PFSK-1 (cell line): ENCODE data around the gene BCL11B.

Experiments
- FOXP2 ChIP-seq: optimal IDR thresholded peaks from 2 replicates; pipeline ENCODE3; 2011; ENCODE audit warnings: borderline replicate concordance, control low read depth, inconsistent platforms; ENCODE audit not compliant: insufficient read depth; ENCODE audit errors: extremely low read length, extremely low read depth
- POLR2AphosphoS5 ChIP-seq: IDR thresholded peaks from 2 replicates; pipeline ENCODE4 v1.6.1; 2012; ENCODE audit warnings: low read depth, mild to moderate bottlenecking, control low read depth, low read length, moderate library complexity
- SIN3A ChIP-seq: IDR thresholded peaks from 2 replicates; pipeline ENCODE4 v1.6.1; 2012; ENCODE audit warnings: mild to moderate bottlenecking, low read length, moderate library complexity, borderline replicate concordance; ENCODE audit not compliant: insufficient read depth
- TAF1 ChIP-seq: IDR thresholded peaks from 2 replicates; pipeline ENCODE4 v1.6.1; 2012; ENCODE audit warnings: low read length, control low read depth, borderline replicate concordance; ENCODE audit not compliant: insufficient read depth
- TF ChIP-seq, protein P1 (sequence below), 2 experiments: IDR thresholded peaks; 2 replicates each; pipeline versions ENCODE4 v1.6.1 to v1.8.0; 2011 to 2012; ENCODE audit warnings: low read depth in 2 of 2, low read length in 2 of 2, control low read depth in 1 of 2, inconsistent platforms in 1 of 2, mild to moderate bottlenecking in 1 of 2, moderate library complexity in 1 of 2; ENCODE audit not compliant: insufficient read depth in 1 of 2

DNA sequence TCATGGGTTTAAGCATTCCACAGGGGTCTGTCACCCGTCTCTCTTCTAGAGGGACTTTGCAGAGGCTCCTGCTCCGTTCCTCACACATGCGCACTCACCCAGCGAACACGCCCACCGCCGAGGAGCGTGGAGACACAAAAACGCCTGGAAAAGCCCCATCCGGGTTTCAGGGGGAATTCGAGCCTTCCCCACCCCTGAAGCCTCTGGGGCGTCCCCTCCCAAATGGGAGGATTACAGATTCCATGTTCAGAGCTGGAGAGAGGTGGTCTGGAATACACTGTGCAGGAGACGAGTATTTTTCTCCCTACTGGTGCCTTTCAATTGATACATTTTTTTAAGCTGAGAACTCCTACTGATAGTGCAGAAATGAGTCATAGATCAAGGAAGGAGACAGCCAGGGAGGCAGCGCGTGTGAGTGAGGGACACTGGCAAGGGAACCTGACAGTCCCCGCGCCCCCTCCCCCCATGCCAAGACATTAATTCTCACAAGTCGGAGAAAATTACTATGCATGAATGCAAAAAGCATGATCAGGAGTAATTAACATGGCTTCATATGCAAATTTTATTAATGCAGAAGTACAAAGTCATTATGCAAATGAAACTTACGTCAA is 36.9 kb downstream of the BCL11B start:
- TF ChIP-seq, protein P1, sequence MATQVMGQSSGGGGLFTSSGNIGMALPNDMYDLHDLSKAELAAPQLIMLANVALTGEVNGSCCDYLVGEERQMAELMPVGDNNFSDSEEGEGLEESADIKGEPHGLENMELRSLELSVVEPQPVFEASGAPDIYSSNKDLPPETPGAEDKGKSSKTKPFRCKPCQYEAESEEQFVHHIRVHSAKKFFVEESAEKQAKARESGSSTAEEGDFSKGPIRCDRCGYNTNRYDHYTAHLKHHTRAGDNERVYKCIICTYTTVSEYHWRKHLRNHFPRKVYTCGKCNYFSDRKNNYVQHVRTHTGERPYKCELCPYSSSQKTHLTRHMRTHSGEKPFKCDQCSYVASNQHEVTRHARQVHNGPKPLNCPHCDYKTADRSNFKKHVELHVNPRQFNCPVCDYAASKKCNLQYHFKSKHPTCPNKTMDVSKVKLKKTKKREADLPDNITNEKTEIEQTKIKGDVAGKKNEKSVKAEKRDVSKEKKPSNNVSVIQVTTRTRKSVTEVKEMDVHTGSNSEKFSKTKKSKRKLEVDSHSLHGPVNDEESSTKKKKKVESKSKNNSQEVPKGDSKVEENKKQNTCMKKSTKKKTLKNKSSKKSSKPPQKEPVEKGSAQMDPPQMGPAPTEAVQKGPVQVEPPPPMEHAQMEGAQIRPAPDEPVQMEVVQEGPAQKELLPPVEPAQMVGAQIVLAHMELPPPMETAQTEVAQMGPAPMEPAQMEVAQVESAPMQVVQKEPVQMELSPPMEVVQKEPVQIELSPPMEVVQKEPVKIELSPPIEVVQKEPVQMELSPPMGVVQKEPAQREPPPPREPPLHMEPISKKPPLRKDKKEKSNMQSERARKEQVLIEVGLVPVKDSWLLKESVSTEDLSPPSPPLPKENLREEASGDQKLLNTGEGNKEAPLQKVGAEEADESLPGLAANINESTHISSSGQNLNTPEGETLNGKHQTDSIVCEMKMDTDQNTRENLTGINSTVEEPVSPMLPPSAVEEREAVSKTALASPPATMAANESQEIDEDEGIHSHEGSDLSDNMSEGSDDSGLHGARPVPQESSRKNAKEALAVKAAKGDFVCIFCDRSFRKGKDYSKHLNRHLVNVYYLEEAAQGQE (IDR thresholded peaks at IDR 0.05; ENCODE audit: insufficient read depth in 1 of 2, low read depth in 2 of 2, low read length in 2 of 2) = no peak
- TF ChIP-seq POLR2AphosphoS5 = no peak
- no peak for TF ChIP-seq TAF1
- no peak for TF ChIP-seq SIN3A
- TF ChIP-seq FOXP2 = no peak
